IPS-15b (cell line): ENCODE results near the gene MLXIP.

ENCODE experiments used
- H3K27me3 ChIP-seq: one replicate; pipeline ENCODE4 v1.6.1; 2013; ENCODE audit warnings: low read length; ENCODE audit not compliant: control insufficient read depth, insufficient read depth
- H3K36me3 ChIP-seq: one replicate; pipeline ENCODE4 v1.6.1; 2013; ENCODE audit warnings: low read length; ENCODE audit not compliant: control insufficient read depth, insufficient read depth
- H3K4me1 ChIP-seq: one replicate; pipeline ENCODE4 v1.6.1; 2013; ENCODE audit warnings: mild to moderate bottlenecking, low read length; ENCODE audit not compliant: control insufficient read depth, insufficient read depth
- H3K4me3 ChIP-seq: one replicate; pipeline ENCODE4 v1.5.1; 2013; ENCODE audit warnings: low read depth, low read length
- H3K9ac ChIP-seq: one replicate; pipeline ENCODE4 v1.6.1; 2013; ENCODE audit warnings: low read depth, mild to moderate bottlenecking, low read length
- H3K9me3 ChIP-seq: one replicate; pipeline ENCODE4 v1.6.1; 2013; ENCODE audit warnings: mild to moderate bottlenecking, low read length; ENCODE audit not compliant: control insufficient read depth, insufficient read depth

Gene MLXIP

DNA sequence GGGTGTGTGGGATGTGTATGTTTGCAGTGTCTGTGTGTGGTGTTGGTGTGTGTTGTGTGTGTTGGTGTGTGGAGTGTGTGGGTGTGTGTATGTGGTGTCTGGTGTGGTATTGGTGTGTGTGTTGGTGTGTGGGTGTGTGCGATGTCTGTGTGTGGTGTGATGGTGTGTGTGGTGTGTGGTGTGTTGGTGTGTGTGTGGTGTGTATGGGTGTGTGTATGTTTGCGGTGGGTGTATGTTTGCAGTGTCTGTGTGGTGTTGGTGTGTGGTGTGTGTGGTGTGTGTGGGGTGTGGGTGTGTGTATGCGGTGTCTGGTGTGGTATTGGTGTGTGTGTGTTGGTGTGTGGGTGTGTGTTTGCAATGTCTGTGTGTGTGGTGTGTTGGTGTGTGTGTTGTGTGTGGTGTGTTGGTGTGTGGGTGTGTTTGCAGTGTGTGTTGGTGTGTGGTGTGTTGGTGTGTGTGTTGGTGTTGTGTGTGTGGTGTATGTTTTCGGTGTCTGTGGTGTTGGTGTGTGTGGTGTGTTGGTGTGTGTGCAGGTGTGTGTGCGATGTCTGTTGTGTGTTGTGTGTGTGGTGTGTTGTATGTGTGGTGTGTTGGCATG is 15.7 kb downstream of the MLXIP start:
- no peaks in the 10 kb centered on the region for H3K9me3 ChIP-seq
- no peaks in the 10 kb centered on the region for H3K4me1 ChIP-seq
- H3K27me3 ChIP-seq: no peaks in the 10 kb centered on the region
- H3K9ac ChIP-seq: no peak overlapping the region
- H3K36me3 ChIP-seq: no peaks in the 10 kb centered on the region
- H3K4me3 ChIP-seq: no peak overlapping the region

DNA sequence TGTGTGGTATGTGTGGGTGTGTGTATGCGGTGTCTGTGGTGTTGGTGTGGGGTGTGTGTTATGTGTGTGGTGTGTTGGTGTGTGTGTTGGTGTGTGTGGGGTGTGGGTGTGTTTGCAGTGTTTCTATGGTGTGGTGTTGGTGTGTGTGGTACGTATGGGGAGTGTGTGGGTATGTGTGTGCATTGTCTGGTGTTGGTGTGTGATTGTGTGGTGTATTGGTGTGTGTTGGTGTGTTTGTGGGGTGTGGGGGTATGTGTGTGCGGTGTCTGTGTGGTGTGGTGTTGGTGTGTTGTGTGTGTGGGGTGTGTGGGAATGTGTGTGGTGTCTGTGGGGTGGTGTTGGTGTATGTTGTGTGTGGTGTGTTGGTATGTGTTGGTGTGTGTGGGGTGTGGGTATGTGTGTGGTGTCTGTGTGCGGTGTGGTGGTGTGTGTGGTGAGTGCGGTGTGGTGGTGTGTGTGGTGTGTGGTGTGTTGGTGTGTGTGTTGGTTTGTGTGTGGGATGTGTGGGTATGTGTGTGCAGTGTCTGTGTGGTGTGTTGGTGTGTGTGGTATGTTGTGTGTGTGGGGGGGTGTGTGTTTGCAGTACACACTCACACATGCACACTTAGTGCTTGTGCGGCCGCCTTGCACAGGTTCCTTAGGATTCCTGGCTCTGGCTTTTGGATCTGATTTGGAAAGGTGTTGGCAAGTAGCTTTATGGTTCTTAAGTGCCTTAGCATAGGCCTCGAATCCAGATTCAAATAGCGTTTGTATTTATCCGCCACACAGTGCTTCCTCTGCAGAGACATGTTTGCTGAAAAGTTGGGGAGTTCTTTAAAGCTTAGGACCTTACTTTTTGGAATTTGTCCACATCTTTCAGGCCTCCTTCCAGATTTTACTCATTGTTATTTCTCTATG is 16.4 kb downstream of the MLXIP start:
- no peaks in the 10 kb centered on the region for H3K9me3 ChIP-seq
- H3K9ac ChIP-seq: no peak overlapping the region
- H3K36me3 ChIP-seq: no peaks in the 10 kb centered on the region
- no peak overlapping the region for H3K4me3 ChIP-seq
- no peaks in the 10 kb centered on the region for H3K4me1 ChIP-seq
- no peaks in the 10 kb centered on the region for H3K27me3 ChIP-seq

GRCh38 chr12:122096014-122096413 is 17.5 kb downstream of the MLXIP start:
- no peaks in the 10 kb centered on the region for H3K9me3 ChIP-seq

GRCh38 chr12:122096591-122097149 is 18.1 kb downstream of the MLXIP start:
- no peak overlapping the region for H3K9ac ChIP-seq
- H3K9me3 ChIP-seq: no peaks in the 10 kb centered on the region
- H3K36me3 ChIP-seq: no peaks in the 10 kb centered on the region
- no peaks in the 10 kb centered on the region for H3K4me1 ChIP-seq
- no peaks in the 10 kb centered on the region for H3K27me3 ChIP-seq
- H3K4me3 ChIP-seq: no peak overlapping the region

More at GRCh38 chr12:122096014-122096413, 17.5 kb downstream of the MLXIP start:
- no peaks in the 10 kb centered on the region for H3K36me3 ChIP-seq
- no peak overlapping the region for H3K9ac ChIP-seq
- no peaks in the 10 kb centered on the region for H3K4me1 ChIP-seq
- no peak overlapping the region for H3K4me3 ChIP-seq
- no peaks in the 10 kb centered on the region for H3K27me3 ChIP-seq

DNA sequence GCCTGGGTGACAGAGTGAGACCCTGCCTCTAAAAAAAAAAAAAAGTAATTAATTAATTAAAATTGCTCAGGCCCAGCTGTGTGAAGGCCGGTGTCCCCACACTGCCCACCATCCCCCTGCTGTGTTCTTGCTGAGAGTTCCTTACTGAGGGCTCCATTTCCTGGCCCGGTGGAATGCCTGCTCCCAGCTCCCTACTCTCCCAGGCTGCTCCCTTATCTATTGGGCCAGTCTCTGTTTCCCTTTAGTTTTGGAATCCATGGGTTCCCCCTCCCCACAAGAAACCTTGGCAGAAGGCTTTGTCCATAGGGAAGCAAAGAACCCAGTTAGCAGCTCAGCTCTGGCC is 19.0 kb downstream of the MLXIP start:
- no peak overlapping the region for H3K9ac ChIP-seq
- H3K4me3 ChIP-seq: no peak overlapping the region
- H3K36me3 ChIP-seq: no peaks in the 10 kb centered on the region
- no peaks in the 10 kb centered on the region for H3K9me3 ChIP-seq
- no peaks in the 10 kb centered on the region for H3K27me3 ChIP-seq
- H3K4me1 ChIP-seq: no peaks in the 10 kb centered on the region

GRCh38 chr12:122097927-122098756 is 19.6 kb downstream of the MLXIP start:
- Histone ChIP-seq H3K27me3 (no peaks in the 10 kb centered on the region), H3K36me3 (no peaks in the 10 kb centered on the region), H3K9me3 (no peaks in the 10 kb centered on the region), H3K4me3 (no peak overlapping the region), H3K4me1 (no peaks in the 10 kb centered on the region), H3K9ac (no peak overlapping the region)

GRCh38 chr12:122099280-122099749 is 20.8 kb downstream of the MLXIP start:
- no peak overlapping the region for H3K9ac ChIP-seq

GRCh38 chr12:122099856-122100255 is 21.3 kb downstream of the MLXIP start:
- no peak overlapping the region for H3K9ac ChIP-seq
- H3K27me3 ChIP-seq: no peaks in the 10 kb centered on the region
- no peaks in the 10 kb centered on the region for H3K36me3 ChIP-seq
- H3K4me3 ChIP-seq: no peak overlapping the region
- no peaks in the 10 kb centered on the region for H3K4me1 ChIP-seq
- H3K9me3 ChIP-seq: no peaks in the 10 kb centered on the region

More at GRCh38 chr12:122099280-122099749, 20.8 kb downstream of the MLXIP start:
- H3K36me3 ChIP-seq: no peaks in the 10 kb centered on the region
- H3K4me3 ChIP-seq: no peak overlapping the region
- no peaks in the 10 kb centered on the region for H3K4me1 ChIP-seq
- H3K9me3 ChIP-seq: no peaks in the 10 kb centered on the region
- no peaks in the 10 kb centered on the region for H3K27me3 ChIP-seq

DNA sequence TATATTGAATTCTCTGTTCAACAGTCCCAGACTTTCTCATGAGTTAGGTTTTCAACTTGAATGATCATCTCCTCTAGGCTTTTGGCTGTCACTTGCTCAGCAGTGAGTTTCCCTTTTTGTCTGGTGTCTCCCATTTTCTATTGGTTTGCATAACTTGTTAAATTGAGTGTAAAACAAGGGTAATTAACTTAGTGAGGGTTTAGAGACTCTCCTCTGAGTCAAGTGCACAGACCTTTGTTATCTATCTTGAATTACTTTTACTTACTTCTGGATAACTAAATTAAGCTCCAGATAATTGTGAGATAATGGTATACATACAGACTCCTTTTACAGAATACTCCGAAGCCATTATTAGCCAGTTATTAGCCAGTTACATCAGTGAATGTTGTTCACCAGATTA is 22.0 kb downstream of the MLXIP start:
- no peaks in the 10 kb centered on the region for H3K9me3 ChIP-seq
- H3K9ac ChIP-seq: no peak overlapping the region
- H3K4me1 ChIP-seq: no peaks in the 10 kb centered on the region
- H3K4me3 ChIP-seq: no peak overlapping the region
- H3K36me3 ChIP-seq: no peaks in the 10 kb centered on the region
- no peaks in the 10 kb centered on the region for H3K27me3 ChIP-seq

DNA sequence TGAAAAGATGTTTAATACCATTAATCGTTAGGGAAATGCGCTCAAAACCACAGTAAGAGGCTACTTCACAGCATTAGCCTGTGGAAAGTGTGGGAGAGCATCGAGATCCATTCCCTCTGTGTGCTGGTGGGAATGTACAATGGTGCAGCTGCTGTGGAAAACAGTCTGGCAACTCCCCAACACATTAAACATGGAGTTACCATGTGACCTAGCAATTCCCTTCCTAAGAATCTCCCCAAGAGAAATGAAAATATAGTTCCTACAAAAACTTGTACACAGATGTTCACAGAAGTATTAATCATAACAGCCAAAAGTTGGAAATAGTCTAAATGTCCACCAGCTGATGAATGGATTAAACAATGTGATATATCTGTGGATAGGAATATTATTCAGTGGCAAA is 23.8 kb downstream of the MLXIP start:
- Histone ChIP-seq H3K36me3 (no peaks in the 10 kb centered on the region), H3K9ac (no peak overlapping the region), H3K27me3 (no peaks in the 10 kb centered on the region), H3K9me3 (no peaks in the 10 kb centered on the region), H3K4me1 (no peaks in the 10 kb centered on the region), H3K4me3 (no peak overlapping the region)

GRCh38 chr12:122104844-122105243 is 26.3 kb downstream of the MLXIP start:
- Histone ChIP-seq H3K9me3 (no peaks in the 10 kb centered on the region), H3K4me3 (no peak overlapping the region), H3K27me3 (no peaks in the 10 kb centered on the region), H3K9ac (no peak overlapping the region), H3K36me3 (no peaks in the 10 kb centered on the region), H3K4me1 (no peaks in the 10 kb centered on the region)
